Measurements from ENCODE around the gene SLC25A42. TPM values are rescaled to one million over a fixed set of nuclear protein-coding genes. Genes with fewer than 3 reads are reported as not detected.

Gene SLC25A42
- total RNA-seq, 1 experiment from 2014 or later: 8.1 TPM

GRCh38 chr19:19063183-19064097 lies at the start of gene SLC25A42 (continued):
- TF ChIP-seq ATF6 (CRISPR knock-in tag; IDR thresholded peaks at IDR 0.05): no peak
- no peak for TF ChIP-seq NR2C2 (CRISPR knock-in tag; IDR thresholded peaks at IDR 0.05)
- no peak for TF ChIP-seq ZNF317 (CRISPR knock-in tag; IDR thresholded peaks at IDR 0.05; ENCODE audit: borderline replicate concordance, low read depth)
- TF ChIP-seq MXD4 (CRISPR knock-in tag; IDR thresholded peaks at IDR 0.05; ENCODE audit: borderline replicate concordance): no peak
- no peak for TF ChIP-seq HMGXB4 (CRISPR knock-in tag; IDR thresholded peaks at IDR 0.05)
- no peak for TF ChIP-seq ZNF219 (CRISPR knock-in tag; IDR thresholded peaks at IDR 0.05; ENCODE audit: borderline replicate concordance)
- no peak for TF ChIP-seq IRF2 (CRISPR knock-in tag; IDR thresholded peaks at IDR 0.05; ENCODE audit: borderline replicate concordance, low read depth)
- TF ChIP-seq ZSCAN18 (CRISPR knock-in tag; IDR thresholded peaks at IDR 0.05): no peak
- TF ChIP-seq USF2 (CRISPR knock-in tag; IDR thresholded peaks at IDR 0.05): no peak
- TF ChIP-seq ATF1 (CRISPR knock-in tag; IDR thresholded peaks at IDR 0.05): no peak
- peak; percentile 38; the same call in 1 of the 2 replicates for TF ChIP-seq PRDM15 (CRISPR knock-in tag; IDR thresholded peaks at IDR 0.05)
- TF ChIP-seq FOXK1 (CRISPR knock-in tag; IDR thresholded peaks at IDR 0.05): 0 out of 2 replicates have a peak, but pooled peaks have one; percentile 37
- peak; percentile 97 for TF ChIP-seq ZNF423 (CRISPR knock-in tag; IDR thresholded peaks at IDR 0.05)
- 0 out of 2 replicates have a peak, but pooled peaks have one; percentile 48 for TF ChIP-seq GABPB1 (CRISPR knock-in tag; IDR thresholded peaks at IDR 0.05)
- TF ChIP-seq ZNF121 (CRISPR knock-in tag; IDR thresholded peaks at IDR 0.05): no peak

GRCh38 chr19:19021115-19021514 lies 42.7 kb upstream of the SLC25A42 start:
- Mint-ChIP-seq H3K27ac (no peak overlapping the region; the same call in 1 of the 2 replicates), H3K4me1 (no peaks in the 10 kb centered on the region), H3K36me3 (peaks cover 65% of the 10 kb centered on the region), H3K9me3 (no peaks in the 10 kb centered on the region), H3K27me3 (ENCODE audit: low read depth) (0 out of 2 replicates have a peak, but pooled peaks cover 2% of the 10 kb centered on the region), H3K4me3 (no peak overlapping the region)
- ATAC-seq: no peak
- no peak for DNase-seq (ENCODE audit: low spot score)
- ChIA-PET POLR2A (no interaction called here), CTCF (interaction anchor here (0.5 to 1.1 kb wide), 2 partner anchors 34 to 832 kb away, joined by 3 to 5 read pairs; no protein-coding TSS in a partner anchor)
- TF ChIP-seq IRF2 (CRISPR knock-in tag; IDR thresholded peaks at IDR 0.05; ENCODE audit: borderline replicate concordance, low read depth) (no peak), PRDM15 (CRISPR knock-in tag; IDR thresholded peaks at IDR 0.05) (no peak), JAZF1 (CRISPR knock-in tag; IDR thresholded peaks at IDR 0.05) (no peak), ELF4 (CRISPR knock-in tag; IDR thresholded peaks at IDR 0.05; ENCODE audit: low read depth) (no peak)
